GM21381 (cell line): ENCODE data around the gene YBX2.
"Not testable (repeated sequence)": the region's sequence is repeated elsewhere in the genome, so short reads cannot be mapped to it uniquely, and the experiment has no call there.

Source experiments
- ATAC-seq: cut with Tn5 transposase; IDR thresholded peaks from one replicate; pipeline ENCODE4 v1.9.1; 2021; ENCODE audit warnings: mild to moderate bottlenecking, moderate library complexity; ENCODE audit not compliant: unreplicated experiment

The YBX2 gene

DNA sequence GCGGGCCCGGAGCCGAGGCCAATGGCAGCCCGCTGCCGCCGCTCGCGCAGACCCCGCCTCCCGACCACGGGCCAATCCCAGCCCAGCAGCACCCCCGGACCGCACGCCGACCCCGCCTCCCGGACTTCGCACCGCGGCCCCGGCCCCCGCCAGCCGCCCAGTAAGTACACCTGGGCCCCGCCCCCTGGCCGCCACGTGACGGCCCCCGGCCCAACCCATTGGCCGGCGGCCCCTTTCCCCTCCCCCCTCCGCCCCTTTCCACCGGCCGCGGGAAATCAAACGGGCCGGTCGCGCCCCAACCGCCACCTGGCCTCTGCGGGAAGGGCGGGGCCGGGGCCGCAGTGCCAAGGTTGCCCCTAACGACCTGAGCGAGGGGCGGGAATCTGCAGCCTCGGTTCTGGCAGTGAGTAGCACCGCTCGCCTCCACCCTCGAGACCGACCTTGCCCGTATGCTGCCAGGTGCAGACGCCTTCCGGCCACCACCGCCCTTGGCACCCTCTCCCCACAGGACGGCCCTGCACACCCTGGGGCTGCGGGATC is at the start of gene YBX2:
YBX2 (minus strand) TSS at position 26 of the 540 bp plus-strand sequence. CDS start 139 bp downstream, outside the sequence.
- ATAC-seq: no peak

DNA sequence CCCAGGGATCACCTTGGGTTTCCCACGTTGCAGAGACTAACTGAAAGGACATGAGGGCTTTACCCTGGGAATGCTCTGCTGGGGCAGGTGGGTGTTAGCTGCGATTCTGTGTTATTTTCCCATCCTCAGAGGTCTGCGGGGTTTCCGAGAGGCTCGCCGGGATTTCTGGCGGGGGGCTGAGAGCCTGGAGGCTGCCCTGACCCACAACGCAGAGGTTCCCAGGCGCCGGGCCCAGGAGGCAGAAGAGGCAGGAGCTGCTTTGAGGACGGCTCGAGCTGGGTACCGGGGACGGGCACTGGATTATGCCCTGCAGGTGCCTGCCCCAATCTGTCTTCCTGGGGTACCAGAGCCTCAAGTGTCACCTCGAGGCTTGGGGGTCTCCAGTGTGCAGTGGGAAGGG is 48.8 kb upstream of the YBX2 start:
- no peak for ATAC-seq

DNA sequence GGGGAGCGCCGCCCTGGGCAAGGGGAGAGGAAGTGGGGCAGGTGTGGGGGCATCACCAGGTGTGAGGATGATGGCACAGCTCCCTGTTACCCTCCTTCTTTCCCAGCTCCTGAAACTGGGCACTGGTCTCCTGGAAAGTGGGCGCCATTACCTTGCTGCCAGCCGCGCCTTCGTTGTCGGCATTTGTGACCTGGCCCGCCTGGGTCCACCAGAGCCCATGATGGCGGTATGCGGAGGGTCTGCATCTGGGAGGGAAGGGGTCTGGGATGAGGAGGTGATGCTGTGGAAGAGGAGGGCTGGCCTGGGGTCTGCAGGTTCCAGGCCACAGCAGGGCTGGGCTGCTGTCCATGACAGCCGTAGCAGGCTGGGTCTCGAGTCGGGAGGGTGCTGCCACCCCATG is 47.4 kb upstream of the YBX2 start:
- no peak for ATAC-seq

DNA sequence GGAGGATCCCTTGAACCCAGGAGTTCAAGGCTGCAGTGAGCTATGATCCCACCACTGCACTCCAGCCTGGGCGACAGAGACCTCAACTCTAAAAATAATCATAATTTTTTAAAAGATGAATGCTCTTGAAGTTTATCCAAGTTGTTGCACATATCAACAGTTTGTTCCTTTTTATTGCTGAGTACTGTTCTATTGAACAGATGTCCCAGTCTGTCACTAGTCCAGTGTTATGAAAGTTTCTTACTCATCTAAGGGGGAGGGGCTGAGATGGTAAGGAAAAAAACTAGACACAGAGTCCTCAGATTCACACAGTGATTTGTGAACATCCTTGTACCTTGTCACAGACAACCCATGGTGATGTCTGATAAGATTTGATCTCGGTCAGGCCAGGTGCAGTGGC is 45.7 kb upstream of the YBX2 start:
- ATAC-seq: no peak

DNA sequence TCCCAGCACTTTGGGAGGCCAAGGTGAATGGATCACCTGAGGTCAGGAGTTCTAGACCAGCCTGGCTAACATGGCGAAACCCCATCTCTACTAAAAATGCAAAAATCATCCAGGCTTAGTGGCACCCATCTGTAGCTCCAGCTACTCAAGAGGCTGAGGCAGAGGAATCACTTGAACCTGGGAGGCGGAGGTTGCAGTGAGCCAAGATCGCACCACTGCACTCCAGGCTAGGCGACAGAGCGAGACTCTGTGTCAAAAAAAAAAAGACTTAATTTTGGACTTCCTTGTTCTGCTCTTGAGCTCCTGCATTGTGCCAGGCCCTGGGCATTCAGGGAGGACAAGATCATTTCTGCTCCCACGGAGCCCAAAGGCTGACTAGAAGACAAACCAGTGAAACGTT is 43.2 kb upstream of the YBX2 start:
- not testable (repeated sequence) for ATAC-seq

DNA sequence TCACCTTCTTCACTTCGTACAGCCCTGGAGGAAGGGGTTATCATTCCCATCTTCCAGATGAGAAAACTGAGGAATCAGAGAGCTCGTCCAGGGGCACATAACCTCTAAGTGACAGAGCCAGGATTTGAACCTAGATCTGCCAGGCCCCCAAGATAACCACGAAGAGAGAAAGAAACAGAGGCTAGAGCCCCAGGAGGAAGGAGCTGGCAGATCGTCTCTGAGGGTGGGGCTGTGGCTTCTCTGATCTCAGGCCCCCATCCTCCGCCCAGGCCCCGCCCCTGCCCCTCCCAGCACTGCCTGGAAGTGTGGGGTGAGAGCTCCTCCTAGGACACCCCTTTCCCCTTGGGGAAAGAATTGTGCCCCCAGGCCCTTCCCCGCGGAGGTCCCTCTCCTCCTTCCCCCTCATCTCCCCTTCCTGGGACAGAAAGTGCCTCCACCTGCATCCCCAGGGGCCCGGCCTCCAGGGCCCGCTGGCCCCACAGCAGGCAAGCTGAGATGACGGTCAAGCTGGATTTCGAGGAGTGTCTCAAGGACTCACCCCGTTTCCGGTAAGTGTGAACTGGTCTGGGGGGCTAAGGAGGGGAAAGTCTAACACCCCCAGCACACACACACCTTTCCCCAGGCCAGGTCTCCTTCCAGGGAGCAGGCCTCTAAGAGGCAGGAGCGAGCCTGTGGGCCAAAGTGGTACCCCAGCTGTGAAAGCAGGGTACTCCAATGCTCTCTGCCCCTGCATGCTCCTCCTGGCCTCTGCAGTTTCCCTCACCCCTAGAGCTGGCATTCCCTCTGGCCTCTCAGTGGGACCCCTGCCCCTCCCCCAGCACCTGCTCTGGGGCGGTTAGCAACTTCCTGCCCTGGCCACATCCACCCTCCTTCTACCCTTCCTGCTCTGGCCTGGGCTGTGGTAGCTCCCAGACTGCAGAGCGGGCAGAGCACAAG is 42.1 kb upstream of the YBX2 start, which contains the start of gene ACAP1:
ACAP1 (plus strand) TSS at position 290 of the 936 bp plus-strand sequence; CDS start at position 496, 206 bp downstream.
- ATAC-seq: peak; percentile 67

DNA sequence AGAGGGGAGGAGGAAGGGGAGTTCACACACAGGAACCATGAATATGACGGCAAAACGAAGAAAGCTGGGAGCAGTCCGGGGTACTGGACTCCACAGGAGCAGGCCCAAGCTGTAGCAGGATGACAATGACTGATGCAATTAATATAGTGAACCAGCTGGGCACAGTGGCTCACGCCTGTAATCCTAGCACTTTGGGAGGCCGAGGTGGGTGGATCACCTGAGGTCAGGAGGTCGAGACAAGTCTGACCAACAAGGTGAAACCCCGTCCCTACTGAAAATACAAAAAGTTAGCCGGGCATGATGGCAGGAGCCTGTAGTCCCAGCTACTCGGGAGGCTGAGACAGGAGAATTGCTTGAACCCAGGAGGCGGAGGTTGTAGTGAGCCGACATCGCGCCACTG is 41.3 kb upstream of the YBX2 start:
- not testable (repeated sequence) for ATAC-seq

DNA sequence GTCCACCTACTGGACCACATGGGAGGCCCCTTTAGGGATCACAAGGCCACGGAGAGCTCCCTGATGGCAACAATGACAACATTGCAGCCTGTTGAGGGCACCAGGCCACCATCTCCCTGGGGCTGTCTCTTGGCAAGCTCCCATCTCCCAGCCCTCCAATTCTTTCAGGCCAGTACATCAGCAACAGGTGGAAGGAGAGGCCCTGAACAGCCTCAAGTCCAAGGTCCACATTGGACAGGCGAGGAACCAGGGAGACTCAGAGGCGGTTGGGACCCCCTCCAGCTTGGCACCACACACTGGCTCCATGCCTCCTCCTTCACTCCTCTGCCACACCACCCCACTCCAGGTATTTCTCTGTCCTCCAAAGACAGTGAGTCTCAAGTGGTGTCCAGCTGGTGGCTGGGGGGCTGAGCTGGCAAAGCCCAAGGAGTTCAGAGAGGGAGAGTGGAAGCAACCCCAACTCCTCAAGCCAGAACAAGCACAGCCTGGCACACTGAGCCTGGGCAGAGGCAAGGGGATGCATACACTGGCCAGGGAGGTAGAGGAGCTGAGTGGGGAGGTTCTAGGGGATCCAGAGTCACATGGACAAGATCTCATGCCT is 40.6 kb upstream of the YBX2 start:
- ATAC-seq: no peak

DNA sequence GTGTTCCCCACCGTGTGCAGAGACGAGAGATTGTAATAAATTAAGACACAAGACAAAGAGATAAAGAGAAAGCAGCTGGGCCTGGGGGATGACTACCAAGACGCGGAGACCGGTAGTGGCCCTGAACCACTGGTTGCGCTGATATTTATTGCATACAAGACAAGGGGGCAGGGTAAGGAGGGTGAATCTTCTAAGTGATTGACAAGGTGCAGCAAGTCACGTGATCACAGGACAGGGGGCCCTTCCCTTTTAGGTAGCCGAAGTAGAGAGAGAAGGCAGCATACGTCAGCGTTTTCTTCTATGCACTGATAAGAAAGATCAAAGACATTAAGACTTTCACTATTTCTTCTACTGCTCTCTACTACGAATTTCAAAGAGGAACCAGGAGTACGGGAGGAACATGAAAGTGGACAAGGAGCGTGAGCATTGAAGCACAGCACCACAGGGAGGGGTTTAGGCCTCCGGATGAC is 38.2 kb upstream of the YBX2 start:
- ATAC-seq: not testable (repeated sequence)

DNA sequence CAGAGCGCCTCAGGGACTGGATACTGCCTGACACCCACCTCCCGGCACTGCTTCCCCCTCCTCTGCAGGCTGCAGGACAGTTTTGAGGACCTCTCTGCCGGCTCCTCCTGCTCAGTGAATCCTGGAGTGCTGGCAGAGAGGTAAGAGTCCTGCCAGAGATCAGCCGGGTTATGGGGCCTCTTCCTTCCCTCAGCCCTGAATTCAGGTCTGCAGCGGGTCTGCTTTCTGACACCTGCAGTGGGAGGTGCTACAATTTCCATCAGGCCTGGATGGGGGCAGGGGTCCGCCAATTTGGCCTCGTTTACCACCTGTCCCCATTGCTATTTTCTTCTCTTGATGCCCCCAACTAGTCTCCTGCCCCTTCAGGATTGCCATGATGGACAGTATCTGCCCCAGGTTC is 37.7 kb upstream of the YBX2 start:
- no peak for ATAC-seq

DNA sequence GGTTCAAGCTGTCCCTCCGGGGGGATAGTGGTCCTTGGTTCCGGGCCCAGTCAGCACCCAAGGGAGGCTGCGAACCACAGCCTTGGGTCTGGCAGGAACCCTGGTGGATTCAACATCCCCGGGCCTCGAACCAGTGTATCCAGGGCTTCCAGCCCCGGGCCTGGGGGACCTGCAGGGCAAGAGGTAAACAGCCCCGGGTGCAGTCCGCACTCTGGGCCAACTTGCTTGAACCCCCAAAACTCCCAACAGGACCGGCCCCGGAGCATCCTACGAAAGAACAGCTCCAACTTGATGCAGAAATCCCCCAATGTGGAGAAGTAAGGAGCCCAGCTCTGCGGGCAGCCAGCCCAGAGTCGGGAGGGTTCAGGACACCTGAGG is 36.2 kb upstream of the YBX2 start:
- ATAC-seq: no peak

DNA sequence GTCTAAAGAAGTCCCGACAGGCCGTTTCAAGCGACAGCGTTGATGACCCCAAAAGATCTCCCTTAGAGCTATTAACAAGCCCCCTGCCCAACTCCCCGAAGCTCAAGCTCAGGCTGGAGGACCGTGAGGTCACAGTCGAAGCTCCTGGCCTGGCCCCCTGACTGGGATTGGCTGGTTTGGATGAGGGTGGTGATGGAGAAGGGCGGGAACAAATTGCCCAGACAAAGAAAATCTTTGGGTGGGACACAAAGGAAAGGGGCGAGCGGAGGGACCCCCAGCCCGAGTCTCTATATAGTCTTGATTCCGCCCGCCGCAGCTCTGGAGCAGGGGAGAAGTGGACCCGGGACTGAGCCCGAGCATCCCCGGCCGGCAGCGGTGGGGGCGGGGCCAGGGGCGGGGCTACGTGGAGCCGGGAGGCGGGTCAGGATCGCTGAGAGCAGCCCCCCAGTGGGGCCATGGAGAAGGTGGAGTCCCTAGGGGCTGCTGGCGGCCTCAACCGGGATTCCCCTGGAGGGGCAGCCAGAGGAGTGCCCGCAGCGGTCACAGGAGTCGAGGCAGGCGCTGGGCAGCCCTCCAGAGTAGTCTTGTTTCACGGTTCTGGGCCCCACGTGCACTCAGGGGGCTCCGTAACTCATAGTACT is 35.7 kb upstream of the YBX2 start:
- peak; percentile 36 for ATAC-seq

DNA sequence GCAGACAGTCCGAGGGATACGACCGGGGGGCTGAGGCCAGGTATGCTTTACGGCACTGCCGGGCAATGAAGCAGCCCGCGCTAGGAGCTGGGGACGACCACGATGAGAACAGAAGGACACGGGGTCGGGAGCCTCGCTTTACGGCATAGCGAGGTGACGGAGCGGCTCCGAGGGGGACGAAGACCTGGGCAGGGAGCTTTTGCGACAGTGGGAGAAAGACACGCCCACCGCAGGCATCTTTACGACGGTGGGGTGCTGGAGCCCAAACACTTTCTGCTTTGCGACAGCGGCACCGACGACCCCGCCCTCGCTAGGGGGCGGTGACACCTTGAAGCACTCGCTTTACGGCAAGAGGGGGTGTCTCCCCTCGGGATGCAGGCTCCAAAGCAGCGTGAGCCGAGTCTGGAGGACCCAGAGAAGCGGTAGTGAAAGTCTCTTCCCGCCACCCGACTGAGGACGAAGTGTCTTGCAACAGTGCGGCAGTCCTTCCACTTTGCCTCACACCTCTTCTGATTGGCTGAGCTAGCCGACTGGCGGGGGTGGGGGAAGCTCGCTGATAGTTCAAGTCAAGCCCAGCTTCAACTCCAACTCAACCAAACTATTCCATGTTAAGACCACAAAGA is 35.0 kb upstream of the YBX2 start:
- ATAC-seq: peak; percentile 56

DNA sequence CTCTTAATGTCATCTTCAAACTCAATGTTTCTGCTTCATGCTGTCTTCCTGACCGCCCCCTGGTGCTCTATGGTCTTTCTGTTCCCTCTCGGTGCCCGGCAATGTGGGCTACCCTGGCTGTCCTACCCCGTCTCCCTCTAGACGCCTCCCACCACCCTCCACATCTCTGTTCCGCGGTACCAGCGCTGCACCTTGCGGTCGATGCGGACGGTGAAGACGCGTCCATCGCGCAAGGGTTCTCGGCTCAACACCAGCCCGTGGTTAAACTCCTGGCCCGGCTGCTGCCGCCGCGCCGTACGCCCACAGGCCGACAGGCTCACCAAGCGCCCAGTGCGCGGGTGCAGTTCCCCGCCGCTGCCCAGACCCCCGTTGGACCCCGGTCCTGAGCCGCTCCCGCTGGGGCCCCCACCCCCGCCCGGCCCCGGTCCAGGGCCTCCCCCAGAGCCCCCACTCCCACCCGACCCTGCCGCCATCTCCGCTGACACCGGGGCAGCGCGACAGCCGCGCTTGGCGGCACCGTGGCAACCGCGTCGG is 34.5 kb upstream of the YBX2 start, which contains the start of gene NEURL4:
NEURL4 (minus strand) TSS at position 496 of the 534 bp plus-strand sequence; CDS start at position 473, 23 bp downstream.
- ATAC-seq: peak; percentile 3

DNA sequence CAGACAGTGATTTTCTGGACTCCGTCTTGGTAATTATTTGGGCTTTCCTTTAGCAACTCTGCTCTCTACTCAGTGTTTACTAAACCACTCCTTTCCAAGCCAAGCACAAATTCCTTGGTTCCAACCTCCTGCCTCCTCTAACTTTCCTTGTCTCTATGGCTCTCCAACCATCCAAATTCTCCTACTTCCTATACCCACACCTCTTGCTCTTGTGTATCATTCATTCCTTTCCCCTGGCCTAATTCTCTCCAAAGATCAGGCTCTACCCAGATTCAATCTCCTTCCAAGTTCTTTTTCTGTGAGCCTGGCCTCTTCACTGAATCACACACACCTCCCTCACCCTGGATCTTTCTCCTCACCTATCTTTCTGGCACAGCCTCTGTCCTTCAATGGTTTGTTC is 33.6 kb upstream of the YBX2 start:
- no peak for ATAC-seq

DNA sequence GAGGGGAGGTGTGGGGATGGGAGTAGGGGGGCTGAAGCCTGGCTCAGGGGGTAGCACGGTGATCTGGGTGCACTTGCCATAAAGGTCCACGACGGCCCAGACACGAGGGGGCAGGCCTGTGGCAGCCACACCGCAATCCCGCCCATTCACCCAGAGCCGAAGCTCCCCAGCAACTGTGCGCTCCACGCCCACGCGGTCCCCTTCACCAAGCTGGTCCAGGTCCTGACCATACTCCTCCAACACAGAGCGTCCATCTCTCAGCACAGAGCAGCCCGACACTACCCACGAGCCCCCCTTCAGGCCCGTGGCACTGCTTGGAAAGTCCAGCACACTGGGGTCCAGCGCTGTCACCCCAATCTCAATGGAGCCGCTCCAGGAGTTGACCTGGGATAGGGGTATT is 33.1 kb upstream of the YBX2 start:
- no peak for ATAC-seq

DNA sequence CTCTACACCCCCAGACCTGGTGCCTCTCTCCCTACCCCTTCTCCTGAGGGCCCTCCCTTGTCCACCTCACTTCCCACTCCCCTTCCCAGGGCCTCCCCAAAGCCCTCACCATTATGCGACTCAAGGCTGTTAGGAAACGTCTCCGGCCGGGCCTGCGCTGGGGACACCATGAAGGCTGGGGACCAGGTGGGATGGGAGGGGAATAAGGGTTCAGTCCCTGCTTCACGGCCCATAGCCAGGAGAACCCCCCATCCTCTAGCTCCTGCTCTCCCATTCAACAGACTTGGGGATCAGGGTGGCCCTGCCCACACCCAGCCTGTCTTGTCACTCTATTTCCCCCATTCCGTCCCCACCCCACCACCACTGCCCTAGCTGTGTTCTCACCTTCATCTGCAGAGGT is 32.6 kb upstream of the YBX2 start:
- ATAC-seq: no peak

DNA sequence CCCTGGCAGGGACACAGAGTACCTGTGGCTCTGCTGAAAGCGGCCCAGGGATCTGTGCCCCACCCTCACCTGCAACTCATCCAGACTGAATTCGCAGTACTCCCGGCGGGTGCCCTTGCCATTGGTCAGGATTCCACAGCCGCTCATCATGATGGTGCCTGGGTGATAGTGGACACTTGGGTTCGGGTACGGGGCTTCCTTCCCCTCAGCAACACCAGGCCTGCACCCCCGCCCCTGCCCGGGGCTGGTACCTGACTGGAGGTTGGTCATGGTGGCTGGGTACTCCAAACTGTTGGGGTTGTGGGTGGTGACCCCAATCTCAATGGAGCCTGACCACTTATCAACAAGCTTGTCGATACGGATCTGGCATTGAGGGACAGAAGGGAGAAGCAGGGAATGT is 31.7 kb upstream of the YBX2 start:
- ATAC-seq: no peak

DNA sequence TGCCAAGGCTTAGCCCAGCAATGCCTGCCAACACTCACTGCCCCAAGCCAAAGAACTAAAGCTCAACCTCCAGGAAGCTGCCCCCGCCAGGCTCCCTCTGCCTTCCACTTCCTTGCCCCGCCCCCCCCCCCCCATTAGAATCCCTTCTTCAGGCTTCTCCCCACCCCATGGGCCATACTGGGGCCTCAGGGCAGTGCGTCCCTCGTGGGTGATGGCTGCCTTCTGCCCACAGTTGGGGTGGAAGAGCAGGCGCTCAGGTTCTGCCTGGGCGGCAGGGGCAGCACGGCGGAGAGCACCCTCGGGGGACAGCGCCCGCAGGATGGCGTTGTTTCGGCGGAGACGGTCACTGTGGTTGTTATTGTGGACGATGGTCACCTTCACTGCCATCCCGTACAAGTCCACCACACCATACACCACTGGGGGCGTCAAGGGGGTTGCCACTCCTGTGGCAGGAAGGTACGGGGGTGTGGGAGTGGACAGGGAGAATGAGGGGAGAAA is 30.6 kb upstream of the YBX2 start:
- ATAC-seq: no peak

DNA sequence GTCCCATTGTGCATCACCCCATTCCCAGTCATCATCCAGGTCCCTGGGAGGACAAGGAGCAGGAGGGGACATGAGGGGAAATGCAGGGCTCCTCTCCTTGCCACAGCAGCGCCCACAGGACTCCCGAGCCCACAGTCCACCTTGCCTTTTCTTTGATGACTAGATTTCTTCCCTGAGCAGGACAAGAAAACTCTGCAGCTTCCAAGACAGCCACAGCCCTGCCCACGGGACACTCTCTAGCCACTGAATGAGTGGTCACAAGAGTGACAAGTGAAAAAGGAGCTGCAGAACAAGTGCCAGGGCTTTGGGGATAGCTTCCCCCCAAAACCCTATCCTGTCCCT is 30.0 kb upstream of the YBX2 start:
- no peak for ATAC-seq
